ENCODE results near the gene KANTR. TPM values are rescaled to one million over a fixed set of nuclear protein-coding genes. Genes with fewer than 3 reads are reported as not detected.

KANTR gene
- total RNA-seq, 1 experiment from 2014 or later, result 13.2 TPM

- TF ChIP-seq CTCF (IDR thresholded peaks at IDR 0.05; ENCODE audit: insufficient read depth in 1 of 2, low read depth in 1 of 2, low read length in 1 of 2, severe bottlenecking in 1 of 2, unreplicated experiment in 1 of 2), result no peak
- H3K9me3 Mint-ChIP-seq (ENCODE audit: unreplicated experiment), result peaks cover 7% of the 10 kb centered on the region
- H3K27ac Mint-ChIP-seq (ENCODE audit: unreplicated experiment), result no peak overlapping the region
- no peak for DNase-seq
- ChIA-PET CTCF (interaction anchor here (0.6 kb wide), 1 partner anchor 847 kb away, joined by 6 read pairs; no protein-coding TSS in a partner anchor), POLR2A (interaction anchor here (0.6 kb wide), 1 partner anchor 18 kb away, joined by 12 read pairs; no protein-coding TSS in a partner anchor)
- H3K27me3 ChIP-seq (replicated peaks; ENCODE audit: control insufficient read depth, insufficient read depth, low read length), result no peaks in the 10 kb centered on the region
- no TSS peak for BruUV-seq (replicated peaks)
- H3K4me3 Mint-ChIP-seq (ENCODE audit: unreplicated experiment), result no peak overlapping the region
- H3K36me3 Mint-ChIP-seq (ENCODE audit: insufficient read depth, unreplicated experiment), result no peaks in the 10 kb centered on the region
- no peaks in the 10 kb centered on the region for H3K4me1 ChIP-seq
- no peak overlapping the region for H3K4me3 ChIP-seq (ENCODE audit: low read depth, low read length)
- H3K27me3 Mint-ChIP-seq (ENCODE audit: insufficient read depth, unreplicated experiment), result no peaks in the 10 kb centered on the region
- intact Hi-C loops (cut with micrococcal nuclease; ENCODE audit: unreplicated experiment), result no loop called here
- no peaks in the 10 kb centered on the region for H3K36me3 ChIP-seq (ENCODE audit: control insufficient read depth, insufficient read depth, low read length)
- no peaks in the 10 kb centered on the region for H3K4me1 Mint-ChIP-seq (ENCODE audit: low read depth, unreplicated experiment)
- no peaks in the 10 kb centered on the region for H3K9me3 ChIP-seq
Observed at GRCh38 chrX:53171356-53171755, 77.4 kb downstream of the KANTR start.

Other genes with a start within 250 kb of the KANTR start
- 3.9 and 11.6 TPM in 2 replicates for gene XAGE3, start 226.1 kb upstream of the KANTR start, total RNA-seq (2022)
- gene FAM156B, start 196.8 kb upstream of the KANTR start, total RNA-seq (2022), result 18.0 and 21.5 TPM in 2 replicates
- gene FAM156A, start 135.6 kb upstream of the KANTR start, total RNA-seq (2022), result 33.9 and 37.0 TPM in 2 replicates
- 0.18 and 0.26 TPM in 2 replicates for gene GPR173, start 45.4 kb upstream of the KANTR start, total RNA-seq (2022)
- gene TSPYL2, start 11.8 kb upstream of the KANTR start, total RNA-seq (2022), result 30.9 and 33.4 TPM in 2 replicates
- gene KDM5C, start 131.1 kb downstream of the KANTR start, total RNA-seq (2022), result 84.5 and 90.5 TPM in 2 replicates
- gene IQSEC2, start 187.4 kb downstream of the KANTR start, total RNA-seq (2022), result 1.4 and 1.8 TPM in 2 replicates

Measured in Caco-2 (cell line).